Activated CD4-positive, alpha-beta T cell treated with anti-CD3 and anti-CD28 coated beads, Interleukin-2, Interleukin-4, amounts not matched to agents 100 ng/mL and 50 ng/mL, durations not matched to agents 16 hours and 8 hours (primary cell): ENCODE measurements around the gene A1CF.
"Not testable (repeated sequence)": the region's sequence is repeated elsewhere in the genome, so short reads cannot be mapped to it uniquely, and the experiment has no call there.

Experiments used
- DNase-seq: peaks from one replicate; pipeline ENCODE4 v3.0.0-alpha.2; 2020; ENCODE audit warnings: low spot score

The A1CF gene

GRCh38 chr10:50885097-50885859, at the start of gene A1CF:
TSS of gene A1CF (minus strand) at chr10:50885627. CDS start at chr10:50859940, 25,687 bp downstream.
- no peak for DNase-seq

GRCh38 chr10:50931948-50932431, 46.6 kb upstream of the A1CF start:
- DNase-seq = no peak

- DNase-seq = no peak
Observed at GRCh38 chr10:50929670-50930069, 44.2 kb upstream of the A1CF start.

GRCh38 chr10:50928190-50928552, 42.7 kb upstream of the A1CF start:
- no peak for DNase-seq

GRCh38 chr10:50927522-50928189, 42.2 kb upstream of the A1CF start:
- DNase-seq = no peak

GRCh38 chr10:50923471-50923870, 38.0 kb upstream of the A1CF start:
- not testable (repeated sequence) for DNase-seq

GRCh38 chr10:50919010-50919409, 33.6 kb upstream of the A1CF start:
- DNase-seq = no peak

- DNase-seq = no peak
Observed at GRCh38 chr10:50918529-50918928, 33.1 kb upstream of the A1CF start.

GRCh38 chr10:50917486-50917885, 32.1 kb upstream of the A1CF start:
- no peak for DNase-seq

- DNase-seq = no peak
Observed at GRCh38 chr10:50909334-50910014, 24.0 kb upstream of the A1CF start.

- DNase-seq = no peak
Observed at GRCh38 chr10:50908366-50908765, 22.9 kb upstream of the A1CF start.

GRCh38 chr10:50905797-50906196, 20.4 kb upstream of the A1CF start:
- DNase-seq = not testable (repeated sequence)

- no peak for DNase-seq
Observed at GRCh38 chr10:50896721-50897120, 11.3 kb upstream of the A1CF start.

- DNase-seq = no peak
Observed at GRCh38 chr10:50894312-50894711, 8.9 kb upstream of the A1CF start.

- no peak for DNase-seq
Observed at GRCh38 chr10:50892467-50892866, 7.0 kb upstream of the A1CF start.

- no peak for DNase-seq
Observed at GRCh38 chr10:50884302-50884701, 1.1 kb downstream of the A1CF start.

GRCh38 chr10:50883629-50884028, 1.8 kb downstream of the A1CF start:
- DNase-seq = no peak

GRCh38 chr10:50882540-50882983, 2.9 kb downstream of the A1CF start:
- no peak for DNase-seq

- not testable (repeated sequence) for DNase-seq
Observed at GRCh38 chr10:50881046-50881445, 4.4 kb downstream of the A1CF start.

- no peak for DNase-seq
Observed at GRCh38 chr10:50876429-50876828, 9.0 kb downstream of the A1CF start.

- DNase-seq = no peak
Observed at GRCh38 chr10:50874723-50875122, 10.7 kb downstream of the A1CF start.

- DNase-seq = no peak
Observed at GRCh38 chr10:50866317-50866716, 19.1 kb downstream of the A1CF start.

- DNase-seq = no peak
Observed at GRCh38 chr10:50862719-50863118, 22.7 kb downstream of the A1CF start.
